Ecto neural progenitor cell (in vitro differentiated cells): ENCODE results near the gene KIAA1958.
"Not testable (repeated sequence)": the region's sequence is repeated elsewhere in the genome, so short reads cannot be mapped to it uniquely, and the experiment has no call there.

Source experiments
- DNase-seq: peaks from one replicate; pipeline ENCODE4 v3.0.0-alpha.2; 2018; ENCODE audit warnings: low spot score

KIAA1958 gene

GRCh38 chr9:112555101-112555643, 68.5 kb downstream of the KIAA1958 start:
- no peak for DNase-seq

- no peak for DNase-seq
Measured at GRCh38 chr9:112555844-112556482, 69.3 kb downstream of the KIAA1958 start.

- DNase-seq = no peak
Measured at GRCh38 chr9:112556497-112557442, 70.1 kb downstream of the KIAA1958 start.

- DNase-seq = no peak
Measured at GRCh38 chr9:112558476-112558875, 71.8 kb downstream of the KIAA1958 start.

- DNase-seq = no peak
Measured at GRCh38 chr9:112558978-112559377, 72.4 kb downstream of the KIAA1958 start.

- DNase-seq = no peak
Measured at GRCh38 chr9:112559629-112560413, 73.2 kb downstream of the KIAA1958 start.

- DNase-seq = no peak
Measured at GRCh38 chr9:112562235-112562958, 75.8 kb downstream of the KIAA1958 start.

- DNase-seq = no peak
Measured at GRCh38 chr9:112569186-112569585, 82.6 kb downstream of the KIAA1958 start.

- DNase-seq = no peak
Measured at GRCh38 chr9:112570671-112571167, 84.1 kb downstream of the KIAA1958 start.

- no peak for DNase-seq
Measured at GRCh38 chr9:112571624-112572355, 85.2 kb downstream of the KIAA1958 start.

GRCh38 chr9:112572416-112572815, 85.8 kb downstream of the KIAA1958 start:
- no peak for DNase-seq

- no peak for DNase-seq
Measured at GRCh38 chr9:112574008-112574407, 87.4 kb downstream of the KIAA1958 start.

- no peak for DNase-seq
Measured at GRCh38 chr9:112575107-112575506, 88.5 kb downstream of the KIAA1958 start.

- DNase-seq = no peak
Measured at GRCh38 chr9:112581469-112582176, 95.0 kb downstream of the KIAA1958 start.

GRCh38 chr9:112582371-112583262, 96.0 kb downstream of the KIAA1958 start:
- no peak for DNase-seq

- no peak for DNase-seq
Measured at GRCh38 chr9:112586599-112587155, 100.0 kb downstream of the KIAA1958 start.

GRCh38 chr9:112591875-112592274, 105.2 kb downstream of the KIAA1958 start:
- not testable (repeated sequence) for DNase-seq

GRCh38 chr9:112599732-112600131, 113.1 kb downstream of the KIAA1958 start:
- DNase-seq = no peak

GRCh38 chr9:112601636-112602035, 115.0 kb downstream of the KIAA1958 start:
- no peak for DNase-seq
